Measurements from ENCODE around the gene PNMA6F.
"Not testable (repeated sequence)": the region's sequence is repeated elsewhere in the genome, so short reads cannot be mapped to it uniquely, and the experiment has no call there.

PNMA6F gene

DNA sequence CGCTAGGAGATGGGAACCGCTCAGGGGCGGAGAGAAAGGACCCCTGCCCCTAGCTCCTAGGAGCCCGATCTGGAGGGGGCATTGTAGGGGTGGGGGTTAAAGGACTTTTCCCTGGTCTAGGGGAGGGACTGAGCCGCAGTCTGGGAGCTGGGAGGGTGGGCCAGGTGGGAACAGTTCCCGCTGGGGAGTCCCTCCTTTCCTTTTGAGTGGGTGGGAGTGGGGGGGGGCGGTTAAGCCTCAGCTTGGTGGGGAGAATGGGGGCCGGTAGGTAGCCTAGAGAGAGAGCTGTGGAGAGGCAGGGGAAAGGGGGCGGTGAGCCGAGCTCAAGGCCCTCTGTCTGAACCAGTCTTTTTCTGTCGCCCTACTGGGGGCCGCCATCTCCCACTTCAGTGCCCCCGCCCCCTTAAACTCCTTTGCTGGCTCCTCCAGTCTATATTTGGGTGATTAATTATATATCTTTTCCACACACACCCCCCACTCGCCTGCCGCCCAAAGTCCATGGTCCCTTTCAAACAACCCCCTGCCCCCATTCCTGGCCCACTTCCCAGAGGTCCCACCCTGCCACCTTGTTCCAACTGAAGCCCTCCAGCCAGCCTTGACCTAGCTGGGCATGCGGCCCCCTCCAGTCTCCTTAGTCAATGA, 13.2 kb upstream of the PNMA6F start:
- no peak for DNase-seq

DNA sequence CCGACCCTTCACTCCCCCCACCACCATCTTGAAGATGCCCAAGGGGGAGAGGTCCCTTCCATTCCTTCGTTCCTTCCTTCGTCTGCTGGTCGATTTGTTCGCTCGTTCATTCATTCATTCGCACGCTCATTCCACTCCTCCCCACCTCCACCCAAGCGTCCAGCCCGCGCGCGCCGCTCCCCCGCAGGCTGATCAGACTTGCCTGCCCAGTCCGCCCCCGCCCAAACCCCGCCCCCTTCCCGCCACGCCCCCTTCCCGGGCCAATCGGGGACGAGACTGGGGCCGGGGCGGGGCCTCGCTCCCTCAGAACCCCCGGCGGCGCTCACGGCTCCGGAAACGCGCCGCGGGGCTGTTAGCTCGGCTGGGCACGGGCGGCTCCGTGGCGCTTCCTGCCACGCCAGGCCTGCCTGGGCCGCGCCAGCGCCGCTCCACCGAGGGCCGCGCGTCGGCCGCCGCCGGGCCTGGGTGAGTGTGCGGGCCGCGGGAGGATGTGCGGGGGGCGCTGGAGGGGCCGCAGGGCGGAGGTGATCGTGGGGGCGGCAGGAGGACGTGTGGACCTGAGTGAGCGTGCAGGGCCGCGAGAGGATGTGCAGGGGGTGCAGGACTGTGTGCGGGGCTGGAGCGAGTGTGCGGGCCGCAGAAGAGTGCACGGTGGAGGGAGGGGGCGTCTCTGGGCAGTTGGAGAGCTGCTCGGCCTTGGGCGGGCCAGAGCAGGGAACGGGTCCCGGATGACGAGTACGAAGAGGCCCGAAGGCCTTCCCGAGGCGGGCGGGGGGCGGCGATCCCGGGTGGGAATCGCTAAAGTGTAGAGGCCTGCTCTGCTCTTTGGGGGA, 12.5 kb upstream of the PNMA6F start, which contains the start of gene ZNF275:
TSS of gene ZNF275 (plus strand) at position 333 of the 833 bp plus-strand sequence. CDS start 2,527 bp downstream, outside the sequence.
- peak; percentile 3 for DNase-seq

DNA sequence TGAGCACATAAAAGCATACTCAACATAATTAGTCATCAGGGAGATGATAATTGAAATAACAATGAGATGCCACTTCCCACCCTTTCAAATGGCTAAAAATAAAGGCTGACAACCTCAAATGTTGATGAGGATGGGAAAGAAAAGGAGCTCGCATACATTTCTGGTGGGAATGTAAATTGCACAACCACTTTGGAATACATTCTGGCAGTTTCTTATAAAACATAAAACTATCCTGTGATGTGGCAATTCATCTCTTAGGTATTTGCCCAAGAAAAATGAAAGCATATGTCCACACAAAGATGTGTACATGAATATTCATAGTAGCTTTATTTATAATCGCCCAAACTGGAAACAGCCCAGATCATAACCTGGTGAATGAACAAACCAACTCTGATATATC, 11.7 kb upstream of the PNMA6F start:
- no peak for DNase-seq

DNA sequence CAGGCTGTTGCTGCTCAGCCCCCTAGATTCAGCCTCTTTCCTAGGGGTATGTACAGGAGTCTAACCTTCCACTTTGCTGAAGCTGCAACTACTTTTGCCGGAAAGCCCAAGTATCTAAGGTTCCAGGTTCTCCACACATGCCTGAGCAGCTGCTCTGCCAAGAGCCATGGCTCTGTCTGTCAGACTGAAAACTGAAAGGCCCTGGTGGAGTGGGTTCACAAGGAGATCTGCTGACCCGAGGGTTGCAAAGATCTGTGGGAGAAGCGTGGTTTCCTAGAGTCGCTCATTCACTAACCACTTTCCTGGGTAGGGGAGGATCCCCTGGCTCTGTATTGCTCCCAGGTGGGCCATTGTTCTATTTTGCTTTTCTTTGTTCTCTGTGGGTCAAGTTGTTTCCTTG, 6.0 kb upstream of the PNMA6F start:
- DNase-seq = no peak

DNA sequence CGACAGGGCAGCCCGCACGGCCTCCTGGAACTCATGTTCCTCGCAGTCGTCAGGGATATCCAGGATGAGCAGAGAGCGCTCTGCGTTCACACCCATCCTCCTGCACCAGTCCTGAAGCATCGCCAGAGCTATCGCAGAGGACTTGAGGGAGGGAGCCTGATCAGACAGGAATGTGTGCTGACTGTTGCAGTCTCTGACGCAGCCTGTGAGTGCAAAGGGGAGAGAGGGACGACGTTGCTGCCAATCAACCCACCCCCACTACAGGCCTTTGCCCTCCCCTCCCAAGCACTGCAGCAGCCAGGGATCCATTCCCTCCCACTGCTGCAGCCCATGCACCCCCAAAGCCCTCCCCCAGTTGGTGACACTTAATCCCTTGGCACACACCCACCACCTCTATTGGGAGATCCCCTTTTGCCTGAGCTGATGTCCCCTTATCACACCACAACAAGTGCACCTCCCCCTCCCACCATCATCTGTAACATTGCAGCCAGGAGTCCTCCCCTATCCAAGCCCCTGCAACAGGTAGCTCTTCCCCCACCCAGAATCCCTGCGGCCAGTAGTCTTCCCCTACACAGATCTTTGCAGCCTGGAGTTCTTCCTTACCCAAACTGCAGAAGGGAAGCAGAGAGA, 897 bp downstream of the PNMA6F start:
- no peak for DNase-seq

DNA sequence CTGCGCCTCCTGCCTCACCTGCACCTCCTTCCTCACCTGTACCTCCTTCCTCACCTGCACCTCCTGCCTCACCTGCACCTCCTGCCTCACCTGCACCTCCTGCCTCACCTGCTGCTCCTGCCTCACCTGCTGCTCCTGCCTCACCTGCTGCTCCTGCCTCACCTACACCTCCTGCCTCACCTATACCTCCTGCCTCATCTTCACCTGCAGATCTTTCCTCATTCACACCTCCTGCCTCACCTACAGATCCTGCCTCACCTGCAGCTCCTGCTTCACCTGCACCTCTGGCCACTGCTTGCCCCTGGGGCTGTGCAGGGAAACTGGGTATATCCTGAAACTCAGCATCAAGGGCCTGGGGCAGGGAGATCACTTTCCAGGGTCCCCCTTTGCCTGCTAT, 1.5 kb downstream of the PNMA6F start:
- not testable (repeated sequence) for DNase-seq

DNA sequence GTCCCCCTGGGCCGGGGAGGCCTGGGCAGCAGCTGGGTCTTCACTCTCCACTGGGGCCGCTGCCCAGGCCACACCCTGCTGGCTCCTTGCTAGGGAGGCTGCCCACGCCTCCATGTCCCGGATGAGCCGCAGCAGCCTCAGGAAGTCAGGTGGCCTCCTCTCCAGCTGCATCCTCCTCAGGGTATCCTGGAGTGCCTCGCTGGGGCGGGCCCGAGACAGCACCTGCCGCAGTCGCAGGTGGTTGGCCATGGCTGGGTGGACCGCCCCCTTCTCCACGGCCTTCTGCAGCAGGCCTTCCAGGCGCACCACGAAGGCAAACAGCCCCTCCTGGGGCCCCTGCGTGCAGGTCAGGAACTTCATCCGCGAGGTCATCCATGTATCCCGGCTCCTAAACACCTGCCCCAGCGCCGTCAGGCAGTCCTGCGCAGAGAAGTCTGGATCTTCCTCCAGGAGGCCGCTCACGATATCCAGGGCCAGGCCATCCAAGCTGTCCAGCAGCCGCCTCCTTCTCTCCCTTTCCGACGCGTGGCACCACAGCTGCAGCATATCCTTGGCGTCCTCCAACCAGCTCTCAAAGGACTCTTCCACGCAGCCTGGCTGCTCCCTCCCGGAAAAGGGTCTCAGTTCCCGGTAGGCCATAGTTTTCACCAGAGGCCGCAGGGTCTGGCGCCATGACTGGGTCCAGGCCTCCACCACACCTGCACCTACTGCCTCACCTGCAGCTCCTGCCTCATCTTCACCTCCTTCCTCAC, 2.1 kb downstream of the PNMA6F start:
- DNase-seq = no peak

DNA sequence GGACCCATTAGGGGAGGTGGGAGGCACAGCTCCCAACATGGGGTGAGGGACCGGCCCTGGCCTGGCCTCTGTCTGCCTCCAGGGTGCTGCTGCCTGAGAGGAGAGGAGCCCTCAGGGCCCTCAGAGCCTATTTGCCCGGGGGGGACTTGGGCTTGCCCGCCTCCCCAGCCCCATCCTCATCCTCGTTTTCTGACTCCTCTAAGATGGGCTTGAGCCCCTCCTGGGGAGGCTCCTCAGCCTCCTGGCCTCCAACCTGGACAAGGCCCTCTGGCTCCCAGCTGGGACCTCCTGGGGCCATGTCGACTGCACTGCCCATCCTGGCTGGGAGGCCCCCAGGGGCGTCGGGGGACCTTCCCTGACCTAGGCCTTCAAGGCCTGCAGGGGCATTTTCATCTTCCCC, 2.8 kb downstream of the PNMA6F start:
- DNase-seq = no peak

DNA sequence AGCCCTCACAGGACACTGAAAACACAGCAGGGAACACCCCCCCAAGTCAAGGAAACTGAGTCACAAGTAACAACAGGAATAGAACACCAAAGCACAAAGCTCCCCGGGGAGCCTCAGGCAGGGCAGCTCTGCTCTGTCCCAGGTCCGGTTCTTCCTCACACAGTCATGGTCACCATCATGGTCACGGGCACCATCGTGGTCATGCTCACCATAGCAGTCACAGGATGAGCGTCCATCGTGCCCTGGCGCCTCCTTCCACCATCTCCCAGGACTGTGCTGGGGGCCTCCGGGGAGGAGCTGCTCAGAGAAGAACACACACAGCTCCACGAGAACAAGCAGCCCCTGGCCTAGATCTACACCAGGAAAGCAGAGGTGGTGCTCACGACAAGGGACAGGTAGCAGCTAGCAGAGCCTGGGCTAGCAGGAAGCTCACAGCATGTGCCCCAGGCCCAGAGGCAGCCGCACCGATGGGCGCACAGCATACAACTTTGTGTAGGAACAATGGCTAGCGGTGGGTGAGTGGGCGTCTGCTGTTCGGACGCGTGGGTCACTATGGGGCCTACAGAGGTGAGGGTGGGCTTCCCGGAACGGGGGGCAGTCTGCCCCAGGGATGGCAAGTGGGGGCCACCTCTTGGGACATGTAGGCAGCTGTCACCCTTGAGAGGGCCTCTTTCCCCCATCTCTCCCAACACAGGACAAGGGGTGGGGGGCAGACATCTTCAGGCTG, 3.4 kb downstream of the PNMA6F start:
- no peak for DNase-seq

DNA sequence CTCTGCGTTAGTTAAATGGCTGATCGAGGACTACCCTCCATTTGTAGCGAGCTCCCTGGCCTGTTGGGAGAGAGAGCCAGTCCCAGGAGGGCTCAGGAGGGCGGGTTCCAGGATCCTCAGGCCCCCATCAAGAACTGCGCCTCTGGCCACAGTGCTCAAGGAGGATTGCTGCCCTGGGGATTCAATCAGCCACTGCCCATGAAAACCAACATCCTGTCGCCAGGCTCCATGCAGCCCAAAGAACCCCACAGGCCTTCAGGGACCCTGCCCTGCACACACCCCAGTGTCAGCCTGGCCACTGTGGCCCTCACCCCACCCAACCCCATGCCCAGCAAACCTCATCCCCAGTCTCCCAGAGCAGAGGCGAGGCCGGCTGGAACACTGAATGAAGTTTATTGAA, 4.3 kb downstream of the PNMA6F start:
- no peak for DNase-seq

DNA sequence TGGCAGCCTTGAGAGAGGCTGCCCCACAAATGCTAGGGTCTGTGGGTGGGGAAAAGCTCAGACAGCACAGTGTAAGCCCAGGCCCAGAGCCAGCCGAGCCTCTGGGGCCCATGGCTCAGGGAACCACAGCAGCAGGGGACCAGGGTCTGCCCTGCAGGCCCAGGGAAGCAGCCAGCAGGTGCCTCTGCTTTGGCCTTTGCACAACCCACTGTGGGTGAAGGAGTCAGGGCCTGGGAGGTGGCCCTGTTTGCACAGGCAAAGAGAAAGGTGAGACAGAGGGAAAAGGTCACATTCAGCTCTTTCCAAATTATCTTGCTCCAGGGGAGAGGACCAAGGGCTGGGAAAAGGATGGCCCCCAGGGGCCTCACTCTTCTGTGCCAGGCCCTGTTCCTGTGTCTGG, 8.7 kb downstream of the PNMA6F start:
- DNase-seq = no peak

DNA sequence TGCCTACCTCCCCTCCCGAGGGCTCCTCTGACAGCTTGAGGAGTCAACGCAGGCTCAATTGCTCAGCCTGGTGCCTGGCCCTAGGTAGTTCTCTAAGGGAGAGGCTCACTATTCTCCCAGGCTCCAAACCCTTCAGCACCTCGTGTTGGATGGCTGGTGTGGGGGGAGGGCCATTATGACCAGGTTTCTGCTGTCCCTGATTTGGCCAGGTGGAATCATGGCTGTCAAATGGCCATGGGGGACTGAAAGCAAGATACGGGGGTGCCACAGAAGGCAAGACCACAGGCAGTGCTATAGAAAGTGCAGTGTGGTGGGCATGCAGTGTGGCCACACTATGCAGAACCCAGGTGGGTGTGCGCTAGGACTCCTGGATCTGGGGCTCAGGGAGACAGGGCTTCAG, 9.5 kb downstream of the PNMA6F start:
- DNase-seq = no peak

DNA sequence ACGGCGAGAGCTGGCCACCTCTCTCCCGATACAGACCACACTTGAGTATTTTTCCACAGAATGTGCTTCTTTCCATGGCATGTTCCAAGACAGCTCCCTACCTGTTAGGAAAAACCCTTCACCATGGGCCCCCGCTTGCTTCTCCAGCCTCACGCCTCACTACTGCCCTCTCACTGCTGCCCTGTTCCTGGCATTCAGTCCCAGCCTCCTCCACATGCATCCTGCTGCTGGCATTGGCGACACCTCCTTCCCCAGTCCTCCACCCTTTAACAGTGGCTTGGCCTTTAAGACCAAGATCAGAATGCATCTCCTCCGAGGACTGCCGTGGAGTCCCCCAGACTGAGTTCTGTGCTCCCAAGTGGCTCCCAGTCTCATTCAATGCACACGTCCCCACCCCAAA, 10.7 kb downstream of the PNMA6F start:
- no peak for DNase-seq

DNA sequence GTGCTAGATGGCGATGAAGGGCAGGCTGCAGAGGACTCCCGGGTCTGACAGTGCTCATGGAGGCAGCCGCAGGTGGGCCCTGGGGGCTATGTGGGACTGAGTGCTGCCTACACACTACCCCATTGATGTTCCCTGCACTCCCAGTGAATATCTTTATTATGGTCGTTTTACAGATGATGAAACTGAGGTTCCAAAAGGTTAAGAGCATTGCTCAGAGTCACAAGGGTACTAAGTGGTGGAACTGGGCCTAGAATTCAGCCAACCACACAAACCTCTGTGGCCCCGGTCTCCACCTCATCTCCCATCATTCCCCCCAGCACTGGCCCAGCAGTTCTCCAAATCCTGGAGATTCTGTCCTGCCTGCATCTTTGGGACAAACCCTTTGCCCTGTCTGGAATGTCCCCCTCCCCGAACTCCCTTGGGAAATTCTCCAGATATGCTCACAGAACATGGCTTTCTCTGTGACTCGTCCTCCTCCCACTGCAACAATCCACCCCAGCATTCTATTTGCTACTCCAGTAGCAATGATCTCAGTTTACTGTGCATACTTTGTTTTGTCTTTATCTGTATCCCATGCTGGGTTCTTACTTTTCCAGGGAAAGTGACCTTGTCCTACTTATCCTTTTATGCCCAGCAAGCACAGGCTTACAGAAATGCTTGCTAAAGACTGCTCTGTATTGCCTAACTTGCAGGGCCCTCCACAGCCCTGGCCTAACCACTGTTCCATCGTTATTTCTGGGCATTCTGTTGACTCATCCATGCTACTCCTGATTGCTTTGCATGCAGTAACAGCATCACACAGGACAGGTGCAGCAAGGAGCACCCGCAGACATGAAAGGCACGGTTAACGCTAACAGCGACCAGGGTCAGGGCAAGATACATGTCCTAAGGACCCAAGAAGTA, 14.0 kb downstream of the PNMA6F start:
- DNase-seq = no peak

DNA sequence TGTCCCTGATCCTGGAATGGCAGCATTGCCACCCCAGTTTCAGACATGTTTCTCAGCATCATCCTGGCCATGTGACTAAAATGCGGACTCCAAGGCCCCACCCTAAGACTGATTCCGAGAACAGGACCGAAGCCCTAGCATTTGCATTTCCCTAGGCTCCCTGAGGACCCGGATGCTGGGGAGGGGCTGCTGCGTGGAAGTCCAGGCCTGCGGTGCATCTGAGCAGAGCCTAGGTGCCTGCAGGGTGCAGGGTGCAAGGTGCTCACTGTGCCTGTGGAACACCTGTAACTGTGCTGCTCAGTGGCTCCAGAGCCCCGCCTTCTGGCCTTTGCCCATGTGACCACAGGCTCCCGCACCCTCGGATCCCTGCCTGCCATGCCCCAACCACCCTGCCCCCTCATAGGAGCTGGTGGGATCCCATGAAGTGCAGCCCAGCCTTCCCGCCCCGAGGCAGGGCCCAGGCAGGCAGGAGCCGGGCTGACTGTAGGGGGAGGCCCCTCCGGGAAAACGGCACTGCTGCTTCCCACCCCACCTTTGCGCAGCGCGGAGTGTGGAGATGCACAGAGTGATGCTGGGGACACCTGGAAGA, 14.9 kb downstream of the PNMA6F start:
- no peak for DNase-seq

DNA sequence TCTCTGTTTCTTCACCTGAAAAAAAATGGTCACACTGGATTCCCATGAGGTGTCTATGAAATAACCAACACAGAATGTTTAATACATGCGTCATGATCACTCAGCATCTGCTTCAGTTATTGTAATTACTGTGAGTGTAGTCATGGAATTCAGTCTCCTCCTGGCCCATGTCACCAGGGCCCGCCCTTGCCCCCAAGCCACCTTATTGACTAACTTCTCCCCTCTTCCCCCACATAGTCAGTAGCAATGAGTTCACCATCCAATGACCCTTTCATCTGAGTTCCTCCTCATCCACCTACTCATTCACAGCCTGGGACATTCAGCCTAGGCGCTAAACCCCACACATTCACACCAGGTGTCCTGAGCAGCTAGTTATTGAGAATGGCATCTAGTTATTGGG, 15.6 kb downstream of the PNMA6F start:
- no peak for DNase-seq

DNA sequence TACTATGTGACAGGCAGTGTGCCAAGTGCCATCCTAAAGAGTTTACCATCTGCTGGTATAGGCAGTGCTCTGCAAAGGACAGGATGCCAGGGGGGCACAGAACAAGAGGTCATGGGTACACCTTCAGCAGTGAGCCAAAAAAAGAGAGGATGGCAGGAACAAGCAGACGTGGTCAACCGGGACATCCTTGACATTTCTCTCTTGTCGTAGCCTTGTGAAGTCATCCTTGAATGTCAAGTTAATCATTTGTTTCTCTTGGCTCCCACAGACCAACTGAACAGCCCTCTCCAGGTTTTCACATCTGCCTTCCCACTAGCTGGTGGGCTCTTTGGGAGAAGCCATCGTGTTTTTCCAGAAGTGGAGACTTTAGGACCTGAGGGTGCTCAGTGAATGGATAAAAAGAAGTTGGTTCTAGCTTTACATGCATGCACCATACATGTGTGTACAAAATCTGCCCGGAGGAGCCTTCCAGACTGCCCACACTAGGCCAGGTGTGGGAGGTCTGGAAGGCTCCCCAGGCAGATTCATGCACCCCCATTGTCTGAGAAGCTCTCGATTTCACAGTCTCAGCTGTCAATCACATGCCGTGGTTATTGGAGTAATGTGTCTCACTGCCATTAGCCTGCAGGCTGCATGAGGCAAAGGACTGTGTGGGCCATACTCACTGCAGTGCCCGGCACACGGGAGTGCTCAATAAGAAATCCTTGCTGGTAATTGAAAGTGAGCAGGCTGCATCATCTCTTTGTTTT, 16.4 kb downstream of the PNMA6F start:
- DNase-seq = no peak

DNA sequence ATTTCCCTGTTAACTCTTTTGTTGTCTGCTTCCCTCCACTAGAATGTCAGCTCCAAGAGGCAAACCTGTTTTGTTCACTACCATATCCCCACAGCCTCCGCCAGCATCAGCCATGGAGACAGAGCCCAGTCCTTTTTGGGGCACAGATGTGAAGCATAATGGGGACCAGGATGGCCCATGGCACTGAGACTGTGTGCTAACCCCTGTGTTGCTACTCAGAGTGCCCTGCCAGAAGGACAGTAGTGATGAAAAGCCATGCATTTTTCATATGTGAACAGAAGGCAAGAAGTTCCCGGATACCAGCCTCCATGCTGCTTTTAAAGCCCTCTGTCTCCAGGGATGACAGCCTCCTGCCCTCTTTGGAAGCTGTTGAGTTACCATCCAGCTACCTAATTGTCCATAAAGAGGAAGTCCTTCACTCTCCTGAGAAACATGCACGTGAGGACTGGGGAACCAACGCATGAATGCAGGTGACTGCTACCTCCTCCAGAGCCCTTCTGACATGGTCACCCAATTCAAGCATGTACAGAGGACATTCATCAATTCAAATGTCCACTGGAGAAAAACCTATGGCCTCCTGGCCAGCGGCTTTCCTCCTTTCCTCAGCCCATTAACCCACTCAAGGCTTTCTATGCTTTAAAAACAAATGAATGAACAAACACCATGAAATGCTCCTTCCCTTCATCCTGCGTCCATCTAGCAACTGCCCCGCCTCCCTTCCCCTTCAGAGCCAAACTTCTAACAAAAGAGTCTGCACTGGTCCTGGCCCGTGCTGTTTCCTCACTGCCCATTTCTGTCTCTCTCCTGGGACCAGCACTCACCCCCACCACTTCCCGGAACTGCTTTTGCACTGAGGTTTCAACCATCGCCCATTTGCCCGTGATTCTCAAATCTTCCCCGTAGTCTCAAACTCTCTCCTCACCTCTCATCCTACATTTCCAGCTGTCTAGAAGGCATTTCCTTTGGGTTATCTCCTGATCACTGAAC, 18.0 kb downstream of the PNMA6F start:
- DNase-seq = no peak

DNA sequence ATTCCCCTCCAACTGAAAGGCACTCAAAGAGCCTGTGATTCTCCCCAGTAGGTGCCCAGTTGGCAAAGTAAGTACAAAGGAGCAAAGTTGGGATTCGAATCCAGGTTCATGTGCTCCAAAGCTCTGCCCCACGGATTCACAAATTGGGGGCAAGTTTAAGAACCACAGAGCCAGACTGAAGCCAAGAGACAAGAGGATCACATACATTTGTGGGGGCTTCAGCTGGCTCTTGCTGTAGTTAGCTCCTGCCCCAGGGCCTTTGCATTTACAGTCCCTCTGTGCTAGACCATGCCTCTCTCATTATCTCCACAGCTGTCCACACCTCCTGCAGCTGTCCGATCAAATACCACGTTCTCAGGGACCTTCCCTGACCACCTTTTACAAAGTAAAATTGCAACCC, 18.8 kb downstream of the PNMA6F start:
- no peak for DNase-seq

Measured in NCI-H1436 treated with DMSO at 0.1 percent for 48 hours (cell line).